CD4-positive, alpha-beta T cell treated with Interleukin-10 for 1 hour (primary cell): Measurements from ENCODE around the gene GSPT1.
A peak's percentile ranks its signal among the peaks of the same experiment; 100 is the strongest.

ENCODE experiments used
- DNase-seq: peaks from one replicate; pipeline ENCODE4 v3.0.0-alpha.2; 2020

GSPT1 gene

DNA sequence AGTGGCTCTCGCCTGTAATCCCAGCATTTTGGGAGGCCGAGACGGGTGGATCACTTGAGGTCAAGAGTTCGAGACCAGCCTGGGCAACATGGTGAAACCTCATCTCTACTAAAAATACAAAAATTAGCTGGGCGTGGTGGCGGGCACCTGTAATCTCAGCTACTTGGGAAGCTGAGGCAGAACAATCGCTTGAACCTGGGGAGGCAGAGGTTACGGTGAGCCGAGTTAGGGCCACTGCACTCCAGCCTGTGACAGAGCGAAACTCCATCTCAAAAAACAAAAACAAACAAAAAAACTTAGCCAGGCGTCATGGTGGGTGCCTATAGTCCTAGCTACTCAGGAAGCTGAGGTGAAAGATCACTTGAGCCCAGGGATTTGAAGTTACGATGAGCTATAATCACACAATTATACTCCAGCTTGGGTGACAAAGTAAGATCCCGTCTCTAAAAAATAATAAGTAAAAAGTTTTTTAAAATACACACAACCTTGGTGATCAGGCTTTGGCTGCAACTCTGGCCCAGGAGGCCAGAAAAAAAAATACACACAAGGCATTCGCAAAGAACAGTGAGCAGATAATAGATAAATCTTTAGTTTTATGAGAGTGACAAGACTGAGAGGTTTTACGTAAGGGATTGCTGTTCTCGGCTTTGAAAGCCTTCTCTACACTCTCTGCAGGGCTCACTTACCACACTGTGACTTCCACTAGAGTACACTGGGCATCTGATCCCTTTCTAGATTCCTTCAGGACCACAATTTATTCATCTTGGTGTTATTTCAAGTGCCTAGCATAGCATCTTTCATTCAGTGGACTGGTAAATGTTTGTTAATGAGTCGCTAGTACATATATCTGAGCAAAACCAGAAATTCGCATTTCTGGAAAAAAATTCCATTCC, 5.9 kb downstream of the GSPT1 start:
- DNase-seq = no peak

DNA sequence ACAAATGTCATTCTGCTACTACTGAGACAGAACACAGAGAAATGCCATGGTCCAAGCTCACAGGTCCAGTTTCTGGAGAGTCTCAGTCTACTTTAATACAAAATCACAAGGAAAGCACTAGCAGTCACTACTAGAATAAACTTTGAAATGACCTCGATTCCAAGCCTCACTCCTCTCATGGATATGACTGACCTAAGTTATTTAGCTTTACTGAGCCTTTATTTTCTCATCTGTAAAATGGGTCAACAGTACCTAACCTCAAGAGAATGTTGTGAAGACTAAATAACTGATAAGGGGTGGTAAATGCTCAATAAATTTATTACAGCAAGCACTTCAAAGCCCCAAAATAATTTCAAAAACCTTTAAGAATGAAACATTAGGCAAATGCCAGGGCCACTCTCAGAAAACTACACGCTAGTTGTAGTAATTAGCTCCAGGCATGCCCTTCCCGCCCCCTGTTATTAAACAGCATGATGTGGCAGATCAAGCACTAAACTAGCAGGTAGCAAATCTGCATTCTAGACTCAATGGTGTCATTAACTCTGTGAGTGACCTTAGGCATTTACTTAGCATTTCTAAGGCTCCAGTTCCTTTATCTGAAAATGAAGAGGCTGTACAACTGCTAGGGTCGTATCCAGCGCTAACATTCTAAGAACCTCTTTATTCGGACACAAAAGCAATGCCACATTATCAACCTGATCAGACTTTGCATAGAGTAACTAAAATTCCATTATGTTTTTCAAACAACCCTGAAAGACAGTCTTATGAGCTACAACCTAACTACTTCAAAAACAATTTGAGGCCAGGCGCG, 8.4 kb downstream of the GSPT1 start:
- no peak for DNase-seq

DNA sequence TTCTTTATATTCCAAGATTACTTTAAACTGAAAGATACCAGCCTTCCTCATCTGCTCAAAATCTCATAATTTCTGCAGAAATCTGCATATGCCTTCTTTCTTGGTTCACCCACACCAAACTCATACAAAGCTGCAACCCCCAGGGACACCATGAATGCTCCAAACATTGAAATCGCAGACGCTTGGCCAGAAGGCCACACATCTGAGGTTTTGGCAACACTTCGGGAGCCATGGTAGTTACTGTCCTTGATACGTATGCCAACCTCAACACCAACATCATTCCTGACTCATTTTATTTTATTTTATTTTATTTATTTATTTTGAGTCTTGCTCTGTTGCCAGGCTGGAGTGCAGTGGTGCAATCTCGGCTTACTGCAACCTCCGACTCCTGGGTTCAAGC, 11.8 kb downstream of the GSPT1 start:
- DNase-seq = no peak

DNA sequence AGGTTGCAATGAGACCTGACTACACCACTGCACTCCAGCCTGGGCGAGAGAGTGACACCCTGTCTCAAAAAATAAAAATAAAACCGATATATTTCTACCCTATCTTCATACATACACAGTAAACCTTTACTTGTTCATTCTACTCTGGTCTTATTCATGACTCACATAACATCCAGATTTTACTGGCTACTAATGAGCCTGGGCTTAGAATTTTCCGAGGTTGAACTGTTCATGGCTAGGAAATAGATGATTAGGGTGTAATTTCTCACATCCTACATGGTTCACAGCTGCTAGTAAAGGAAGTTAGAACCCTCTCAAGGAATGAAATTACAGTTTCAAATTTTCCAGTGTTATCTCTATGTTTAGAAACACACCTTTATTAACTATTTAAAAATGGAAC, 14.7 kb downstream of the GSPT1 start:
- no peak for DNase-seq

DNA sequence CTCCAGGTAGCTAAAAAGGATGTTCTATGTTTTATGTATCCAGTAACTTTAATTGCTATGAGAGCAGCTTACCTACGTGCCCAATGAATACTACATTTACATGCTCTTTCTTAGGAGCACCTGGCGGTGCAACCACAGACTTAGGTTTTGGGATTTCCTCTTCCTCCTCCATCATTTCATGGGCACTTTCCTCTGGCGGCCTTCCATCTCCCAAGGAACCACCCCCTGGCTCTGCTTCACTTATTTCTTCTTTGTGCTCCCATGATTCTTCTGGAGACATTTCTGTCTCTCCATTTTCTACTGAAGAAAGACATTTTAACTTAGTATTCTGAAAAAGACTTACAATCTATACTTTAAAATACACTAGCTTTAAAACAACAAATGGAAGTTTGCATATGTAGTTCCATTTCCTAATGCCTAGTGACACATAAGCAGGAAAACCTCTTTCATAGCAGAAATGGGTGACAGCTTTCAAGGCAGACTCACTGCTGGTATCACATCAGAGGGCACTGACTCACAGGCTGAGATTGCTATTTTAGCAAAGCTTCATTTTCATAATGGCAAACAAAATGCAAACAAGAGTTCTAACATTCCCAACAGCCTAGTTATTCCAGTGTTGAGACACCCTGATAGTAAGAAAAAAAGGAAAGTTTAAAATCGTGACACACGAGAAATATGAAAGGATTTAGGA, 19.1 kb downstream of the GSPT1 start:
- DNase-seq = no peak

DNA sequence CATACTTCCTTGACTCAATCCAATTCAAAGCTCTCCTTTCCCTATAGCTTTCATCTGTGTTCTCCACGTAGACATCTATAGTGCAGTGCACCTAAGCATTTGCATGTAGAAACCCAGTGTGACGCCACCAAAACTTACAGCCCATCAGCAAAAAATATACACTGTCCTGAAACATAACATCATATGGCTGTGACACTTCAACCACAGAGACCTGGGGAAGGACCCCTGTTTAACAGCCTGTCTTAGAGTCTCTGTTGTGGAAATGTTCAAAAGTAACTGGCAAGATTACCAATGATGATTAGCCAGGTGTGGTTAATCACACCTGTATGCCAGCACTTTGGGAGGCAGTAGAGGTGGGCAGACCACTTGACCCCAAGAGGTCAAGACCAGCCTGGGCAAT, 22.2 kb downstream of the GSPT1 start:
- DNase-seq = no peak

DNA sequence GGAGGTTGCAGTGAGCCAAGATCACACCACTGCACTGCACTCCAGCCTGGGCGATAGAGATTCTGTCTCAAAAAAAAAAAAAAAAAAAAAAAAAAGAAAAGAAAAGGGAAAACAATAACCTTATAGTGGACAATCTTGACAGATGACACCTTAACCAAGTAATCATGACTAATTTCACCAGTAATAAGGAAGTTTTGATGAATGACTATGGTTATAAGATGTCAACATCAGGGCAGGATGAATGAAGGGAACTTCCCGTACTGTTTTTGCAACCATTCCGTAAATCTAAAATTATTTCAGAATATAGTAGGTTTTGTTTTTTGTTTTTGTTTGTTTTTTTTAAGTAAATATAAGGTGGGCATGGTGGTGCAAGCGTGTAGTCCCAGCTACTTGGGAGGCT, 23.0 kb downstream of the GSPT1 start:
- DNase-seq = no peak

DNA sequence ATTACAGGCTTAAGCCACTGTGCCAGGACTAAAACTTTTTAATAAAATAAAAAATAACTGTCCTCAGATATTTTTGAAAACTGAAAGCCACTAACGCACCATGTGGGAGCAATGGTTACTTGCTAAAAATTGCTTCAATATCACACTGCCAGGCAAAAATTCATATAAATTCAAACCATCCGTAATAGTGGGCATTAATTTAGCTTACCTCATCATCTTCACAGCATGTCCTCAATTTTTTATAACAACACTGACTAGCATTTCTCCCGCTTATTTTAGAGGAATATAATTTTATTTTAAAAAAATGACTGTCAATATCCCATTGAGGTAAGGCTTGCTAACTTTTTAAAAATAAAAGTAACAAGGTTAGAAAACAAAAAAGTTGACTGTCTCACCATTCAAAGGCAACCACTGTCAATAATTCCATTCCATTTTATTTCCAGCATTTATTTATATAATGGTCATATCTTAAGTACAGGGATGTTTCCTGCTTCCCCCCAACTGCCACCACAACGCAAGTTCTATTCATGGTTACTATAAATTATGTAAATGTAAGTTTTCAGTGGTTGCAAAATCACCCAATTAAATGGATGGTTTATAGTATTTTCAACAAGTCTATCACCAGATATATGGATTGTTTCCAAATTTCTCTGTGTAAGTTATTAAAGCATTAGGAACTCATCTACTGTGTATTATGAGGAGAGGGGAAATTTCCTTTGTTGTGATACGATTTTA, 25.4 kb downstream of the GSPT1 start:
- no peak for DNase-seq

DNA sequence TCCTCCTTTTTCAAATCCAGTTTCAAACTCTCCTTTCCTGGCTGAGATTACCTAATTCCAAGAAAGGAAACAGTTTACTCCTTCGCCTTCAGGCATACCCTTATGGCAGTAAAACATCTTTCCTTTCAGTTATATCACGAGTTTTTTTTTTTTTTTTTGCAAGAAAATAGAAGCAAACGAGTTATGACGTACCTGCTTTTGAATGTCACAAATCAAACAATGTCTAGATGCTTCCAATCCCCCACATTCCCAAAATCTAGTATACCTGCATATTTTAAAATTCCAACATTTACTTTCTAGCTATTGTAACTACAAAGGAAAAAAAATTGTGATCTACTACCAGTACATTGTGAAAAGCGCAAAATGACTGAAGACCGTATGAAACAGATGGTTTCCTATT, 28.9 kb downstream of the GSPT1 start:
- no peak for DNase-seq

DNA sequence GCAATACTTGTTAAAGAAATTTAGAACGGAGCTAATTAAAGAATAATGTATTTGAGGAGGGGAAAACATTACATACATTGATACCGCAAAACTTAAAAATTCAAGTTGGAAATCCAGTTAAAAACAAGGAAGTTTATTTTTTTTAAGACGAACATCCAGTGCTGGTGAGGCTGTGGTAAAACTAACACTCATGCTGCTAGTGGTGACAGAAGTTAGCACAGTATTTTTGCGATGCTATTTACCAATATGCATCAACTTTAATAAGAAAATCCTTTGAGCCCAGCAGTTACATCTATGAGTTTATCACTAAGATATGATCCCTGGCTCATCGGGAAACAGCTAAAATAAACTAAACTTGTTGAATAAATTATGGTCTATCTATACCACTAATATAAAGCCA, 31.7 kb downstream of the GSPT1 start:
- DNase-seq = no peak

DNA sequence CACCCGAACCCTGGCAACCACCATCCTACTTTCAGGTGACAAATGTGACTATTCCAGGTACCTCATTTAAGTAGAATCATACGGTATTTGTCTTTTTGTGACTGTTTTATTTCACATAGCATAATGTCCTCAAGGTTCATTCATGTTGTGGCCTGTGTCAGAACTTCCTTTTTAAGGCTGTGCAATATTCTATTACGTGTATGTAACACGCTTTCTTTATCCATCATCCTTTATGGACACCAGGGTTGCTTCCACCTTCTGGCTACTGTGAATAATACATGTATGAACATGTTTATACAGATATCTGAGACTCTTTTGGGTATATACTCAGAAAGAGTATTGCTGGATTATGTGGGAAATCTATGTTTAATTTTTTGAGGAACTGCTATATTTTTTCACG, 35.7 kb downstream of the GSPT1 start:
- peak; percentile 10 for DNase-seq

DNA sequence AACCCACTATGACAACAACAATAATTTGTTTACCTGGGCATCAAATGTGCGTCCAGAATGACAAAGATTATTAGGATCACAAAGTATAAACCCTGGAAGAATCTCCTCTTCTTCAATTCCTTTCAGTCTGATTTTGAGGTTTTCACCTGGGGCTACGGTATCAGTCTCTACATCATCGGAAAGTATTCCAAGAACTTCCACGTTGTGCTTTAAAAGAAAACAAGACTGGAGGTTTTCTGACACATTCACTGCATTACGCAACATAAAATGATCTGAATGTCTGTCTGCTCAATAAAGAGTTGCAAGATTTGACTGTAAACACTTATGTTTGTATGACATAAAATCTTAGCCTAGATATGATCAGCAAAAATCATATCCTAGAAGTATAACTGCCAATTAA, 38.4 kb downstream of the GSPT1 start:
- DNase-seq = no peak

DNA sequence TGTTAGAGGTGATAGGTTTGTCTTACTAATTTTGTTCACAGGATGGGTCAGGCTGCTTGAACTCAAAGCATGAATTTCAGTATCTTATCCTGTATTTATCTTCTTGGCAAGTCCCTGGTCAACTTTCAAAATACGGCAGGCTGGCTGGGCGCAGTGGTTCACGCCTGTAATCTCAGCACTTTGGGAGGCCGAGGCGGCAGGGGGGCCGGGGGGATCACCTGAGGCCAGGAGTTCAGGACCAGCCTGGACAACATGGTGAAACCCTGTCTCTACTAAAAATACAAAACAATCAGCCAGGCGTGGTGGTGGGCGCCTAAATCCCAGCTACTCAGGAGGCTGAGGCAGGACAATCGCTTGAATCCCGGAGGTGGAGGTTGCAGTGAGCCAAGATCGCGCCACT, 39.5 kb downstream of the GSPT1 start:
- no peak for DNase-seq

DNA sequence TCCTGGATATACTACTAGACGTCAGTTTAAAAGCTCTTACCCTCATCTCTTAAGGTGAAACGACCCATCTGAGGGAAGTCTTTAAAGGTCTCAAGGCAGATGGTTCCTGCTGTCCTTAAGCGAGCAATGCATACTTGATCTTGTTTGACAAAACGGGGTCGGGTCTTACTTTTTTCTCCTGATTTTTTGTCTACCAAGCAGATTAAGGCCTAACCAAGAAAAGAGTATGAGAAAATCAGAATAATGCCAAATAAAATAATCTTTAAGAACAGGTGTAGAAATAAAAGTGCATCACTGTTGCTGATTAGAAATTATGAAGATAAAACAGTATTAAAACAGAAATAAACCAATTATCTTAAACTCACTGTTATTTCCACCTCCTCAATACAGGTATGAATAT, 40.0 kb downstream of the GSPT1 start:
- DNase-seq = no peak

DNA sequence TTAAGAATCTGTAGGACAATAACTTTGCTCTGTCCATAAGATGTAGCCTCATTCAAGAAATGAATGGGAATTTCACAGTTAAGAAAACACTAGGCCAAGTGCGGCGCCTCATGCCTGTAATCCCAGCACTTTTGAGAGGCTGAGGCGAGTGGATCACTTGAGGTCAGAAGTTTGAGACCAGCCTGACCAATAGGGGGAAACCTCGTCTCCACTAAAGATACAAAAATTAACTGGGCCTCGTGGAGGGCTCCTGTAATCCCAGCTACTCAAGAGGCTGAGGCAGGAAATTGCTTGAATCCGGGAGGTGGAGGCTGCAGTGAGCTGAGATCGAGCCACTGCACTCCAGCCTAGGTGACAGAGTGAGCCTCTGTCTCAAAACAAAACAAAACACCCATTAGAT, 44.6 kb downstream of the GSPT1 start:
- no peak for DNase-seq

DNA sequence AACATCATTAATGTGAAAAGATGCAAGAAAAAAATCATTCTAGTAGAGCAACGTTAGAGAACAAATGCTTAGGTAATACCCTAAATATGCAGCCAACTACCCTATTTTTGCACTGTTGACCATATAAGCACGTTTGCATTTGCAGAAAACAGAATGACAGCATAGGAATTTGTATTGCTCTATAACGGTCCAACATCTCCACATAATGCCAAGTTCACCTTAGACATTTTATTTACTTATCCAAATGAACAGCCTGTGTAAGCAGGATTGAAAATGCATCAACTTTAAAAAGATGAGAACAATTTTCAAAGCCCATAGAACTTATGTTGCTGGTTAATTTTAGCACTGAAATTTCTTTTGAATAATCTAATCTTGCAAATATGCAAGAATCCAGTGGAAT, 45.4 kb downstream of the GSPT1 start:
- no peak for DNase-seq

DNA sequence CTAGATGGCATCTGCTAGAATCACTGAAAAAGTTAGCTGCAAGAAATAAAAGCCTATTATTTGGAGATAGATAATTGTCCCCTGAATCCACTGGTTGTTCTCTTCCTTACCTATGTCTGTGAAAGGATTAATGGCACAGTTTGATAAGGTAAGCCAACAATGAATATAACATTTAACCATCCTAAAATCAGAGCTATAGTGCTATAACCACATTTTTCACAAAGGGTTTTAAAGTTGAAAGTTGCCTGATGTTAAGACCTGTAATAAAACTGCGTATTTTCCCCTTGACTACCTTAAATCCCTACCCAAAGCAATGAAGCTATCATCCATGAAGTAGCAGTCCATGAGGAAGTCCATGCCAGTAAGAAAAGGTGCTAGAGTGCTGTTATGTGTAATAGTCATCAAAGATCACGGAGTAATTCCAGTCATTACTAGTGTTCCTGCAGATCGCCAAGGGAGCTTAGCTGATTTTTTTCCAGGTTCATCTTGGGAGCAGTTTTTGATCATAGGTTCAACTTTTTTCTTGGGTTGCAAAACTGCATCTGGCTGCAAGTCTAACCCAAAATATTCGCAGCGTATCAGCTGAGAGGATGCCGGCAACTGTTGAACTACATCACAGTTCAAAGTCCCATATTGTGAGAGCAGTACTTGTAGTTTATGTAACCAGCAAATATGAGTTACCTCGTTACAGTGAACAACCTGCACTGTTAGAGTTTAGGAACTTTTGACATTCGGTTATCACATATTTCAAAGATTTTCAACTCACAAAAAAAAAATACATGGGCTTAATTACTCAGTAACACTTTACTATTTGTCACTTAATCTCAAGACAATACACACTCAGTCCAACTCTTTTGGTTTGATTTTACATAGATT, 46.2 kb downstream of the GSPT1 start:
- no peak for DNase-seq

DNA sequence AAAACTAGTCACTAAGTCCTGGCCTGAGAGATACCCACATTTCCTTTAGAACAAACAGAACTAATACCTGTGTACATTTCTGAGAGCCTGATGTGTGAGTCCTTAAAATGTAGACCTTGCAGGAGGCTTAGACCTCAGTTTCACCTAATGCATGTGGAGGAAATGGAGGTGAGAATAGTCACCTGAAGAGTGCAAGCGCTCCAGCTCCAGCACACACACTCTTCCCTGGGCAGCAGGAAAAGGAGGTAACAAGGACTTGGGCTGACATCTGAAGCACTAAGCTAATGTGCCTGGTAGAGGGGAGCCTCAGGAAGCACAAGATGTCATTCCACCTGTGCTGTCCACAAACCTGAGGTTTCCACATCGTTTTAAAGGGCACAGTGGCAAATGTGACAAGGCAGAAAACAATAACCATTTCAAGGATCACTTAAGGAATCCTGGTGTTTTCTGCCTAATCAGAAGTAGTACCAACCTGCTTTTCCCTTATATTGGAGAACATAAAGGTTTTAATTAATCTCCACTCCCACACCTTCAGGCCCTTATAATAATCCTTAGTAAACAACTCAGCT, 47.3 kb downstream of the GSPT1 start:
- DNase-seq = no peak

DNA sequence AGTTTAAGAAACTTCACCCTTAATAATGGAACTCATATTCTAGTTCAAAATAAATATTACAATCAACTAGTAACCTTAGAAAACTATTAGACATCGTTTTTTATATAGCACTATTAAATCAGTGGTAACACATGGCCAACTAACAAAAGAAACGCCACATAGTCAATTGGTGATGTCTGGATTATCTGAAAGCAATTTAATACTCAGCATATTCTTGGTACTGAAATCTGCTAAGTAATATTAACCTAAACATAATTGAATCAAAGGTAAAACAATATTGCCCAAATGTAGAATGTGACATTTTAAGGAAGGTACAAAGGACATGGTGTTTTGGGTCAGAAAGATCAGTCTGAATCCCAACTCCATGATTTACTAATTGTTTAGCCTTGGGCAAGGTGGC, 53.3 kb downstream of the GSPT1 start:
- DNase-seq = no peak

DNA sequence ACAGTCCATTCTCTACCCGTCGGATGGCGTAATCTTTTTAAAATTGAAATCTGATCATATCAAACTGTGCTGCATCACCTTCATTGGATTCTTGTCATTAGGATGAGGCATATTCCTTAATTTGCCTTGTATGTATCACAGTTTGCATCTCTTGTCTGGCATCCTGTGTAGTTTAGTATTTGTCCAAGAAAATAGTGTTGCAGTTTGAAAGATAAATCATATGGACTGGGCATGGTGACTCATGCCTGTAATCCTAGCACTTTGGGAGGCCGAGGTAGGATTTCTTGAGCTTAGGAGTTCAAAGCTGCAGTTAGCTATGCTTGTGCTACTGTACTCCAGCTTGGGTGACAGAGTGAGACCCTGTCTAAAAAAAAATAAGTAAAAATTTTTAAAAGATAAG, 58.6 kb downstream of the GSPT1 start:
- no peak for DNase-seq

DNA sequence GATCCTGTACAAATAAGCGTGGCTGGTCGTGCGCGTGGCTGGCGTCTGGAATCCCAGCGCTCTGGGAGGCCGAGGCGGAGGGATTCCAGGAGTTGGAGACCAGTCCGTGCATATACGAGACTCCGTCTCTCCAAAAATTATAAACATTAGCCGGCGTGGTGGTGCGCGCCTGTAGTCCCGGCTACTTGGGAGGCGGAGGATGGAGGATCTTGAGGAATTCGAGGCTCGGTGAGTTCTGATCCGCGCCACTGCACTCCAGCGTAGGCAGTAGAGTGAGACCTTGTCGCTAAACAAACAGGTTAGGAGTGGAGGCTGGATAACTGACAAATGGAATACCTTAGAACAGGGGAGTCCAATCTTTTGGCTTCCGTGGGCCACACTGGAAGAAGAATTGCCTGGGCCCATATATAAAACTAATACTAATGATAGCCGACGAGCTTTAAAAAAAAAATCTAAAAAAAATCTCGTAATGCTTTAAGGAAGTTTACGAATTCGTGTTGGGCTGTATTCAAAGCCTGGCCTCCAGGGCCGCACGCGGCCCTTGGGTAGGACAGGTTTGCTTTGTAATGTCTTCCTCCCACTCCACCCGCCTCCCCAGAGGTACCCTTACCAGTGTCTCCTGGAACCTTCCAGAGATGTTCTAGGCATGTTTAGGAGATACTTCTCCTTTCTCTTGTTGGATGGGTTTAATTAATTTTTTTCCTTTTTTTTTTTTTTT, 63.5 kb downstream of the GSPT1 start:
- DNase-seq = no peak
